K562 (cell line): ENCODE data around the gene DTHD1. TPM values are rescaled to one million over a fixed set of nuclear protein-coding genes. Genes with fewer than 3 reads are reported as not detected.

ENCODE experiments used
- ATAC-seq: fragments of 200-7000 bp; cut with Tn5 transposase; 3 replicates; pipeline ENCODE4 v1.9.1; 2020; ENCODE audit warnings: moderate library complexity
- BruUV-seq: library from RNA; stranded (reverse); fragments of 400-500 nt; replicated peaks from 2 replicates; lab custom pipeline; 2021; lab: Mats Ljungman, UMichigan
- CTCF ChIA-PET: fragments of 300-600 bp; formaldehyde crosslinking; extraction: SDS; loops from one replicate; lab custom pipeline; 2021; ENCODE audit warnings: low intra/inter-chr PET ratio; lab: Yijun Ruan, JAX
- POLR2A ChIA-PET: fragments of 300-600, 350-650 bp; sonication (Branson Sonifier 250); formaldehyde crosslinking; extraction: SDS; loops from one replicate; lab custom pipeline; 2021; ENCODE audit warnings: antibody characterized with exemption, inconsistent platforms; lab: Yijun Ruan, JAX
- DNase-seq, 4 experiments: peaks; one replicate each; pipeline versions ENCODE4 v3.0.0 to v3.0.0-alpha.2; 2011 to 2018; ENCODE audit warnings: low spot score in 3 of 4, mixed read lengths in 3 of 4; ENCODE audit errors: extremely low read depth in 1 of 4
- FAIRE-seq: peaks from 2 replicates; lab custom pipeline; 2011; peaks lifted over from hg19 to GRCh38; lab: Jason Lieb, UNC
- H2AFZ ChIP-seq: 2 replicates; pipeline ENCODE4 v1.6.0; 2011; ENCODE audit warnings: low read depth, low read length, control low read depth, inconsistent platforms
- H3K27ac ChIP-seq: fragments of 200-600 bp; 3 replicates; pipeline ENCODE4 v1.8.0; 2011; ENCODE audit warnings: low read depth, mild to moderate bottlenecking, control low read depth, inconsistent platforms, low read length, moderate library complexity, mixed read lengths; ENCODE audit errors: extremely low read depth
- H3K27me3 ChIP-seq, 2 experiments: fragments of 300-600 bp in 1 of 2; 2 replicates in 1 of 2; 3 replicates in 1 of 2; pipeline versions ENCODE4 v1.6.0 to v1.8.0; 2011; ENCODE audit warnings: inconsistent platforms in 2 of 2, low read length in 2 of 2, mild to moderate bottlenecking in 1 of 2, mixed read lengths in 1 of 2, moderate library complexity in 1 of 2; ENCODE audit not compliant: control insufficient read depth in 2 of 2, insufficient read depth in 2 of 2
- H3K36me3 ChIP-seq: fragments of 300-600 bp; 3 replicates; pipeline ENCODE4 v1.8.0; 2011; ENCODE audit warnings: mild to moderate bottlenecking, low read length, inconsistent platforms; ENCODE audit not compliant: control insufficient read depth, insufficient read depth
- H3K4me1 ChIP-seq, 2 experiments: fragments of 200-600 bp in 1 of 2; replicated peaks in 1 of 2; 2 replicates in 1 of 2; 3 replicates in 1 of 2; pipeline versions ENCODE4 v1.5.1 to v1.8.0; 2011; ENCODE audit warnings: inconsistent platforms in 2 of 2, low read length in 2 of 2, mild to moderate bottlenecking in 1 of 2, mixed read lengths in 1 of 2, moderate library complexity in 1 of 2; ENCODE audit not compliant: control insufficient read depth in 2 of 2, insufficient read depth in 2 of 2
- H3K4me2 ChIP-seq: 2 replicates; pipeline ENCODE4 v1.6.1; 2011; ENCODE audit warnings: low read length, control low read depth, inconsistent platforms, mixed read lengths; ENCODE audit not compliant: insufficient read depth
- H3K4me3 ChIP-seq: fragments of 200-600 bp; sonication (generic), shearing (Covaris generic); 2 replicates; pipeline ENCODE4 v1.5.1; 2016; ENCODE audit warnings: control low read depth, inconsistent platforms
- H3K79me2 ChIP-seq: fragments of 200-600 bp; 3 replicates; pipeline ENCODE4 v1.8.0; 2011; ENCODE audit warnings: low read length, inconsistent platforms; ENCODE audit not compliant: control insufficient read depth, insufficient read depth
- H3K9ac ChIP-seq, 2 experiments: 2 replicates each; pipeline versions ENCODE4 v1.6.0 to v1.6.1; 2011; ENCODE audit warnings: low read depth in 2 of 2, low read length in 2 of 2, control low read depth in 1 of 2, inconsistent platforms in 1 of 2, mild to moderate bottlenecking in 1 of 2, mixed read lengths in 1 of 2; ENCODE audit not compliant: insufficient read depth in 1 of 2
- H3K9me1 ChIP-seq: one replicate; pipeline ENCODE4 v1.6.0; 2011; ENCODE audit warnings: inconsistent platforms, mild to moderate bottlenecking, low read length, moderate library complexity; ENCODE audit not compliant: control insufficient read depth, insufficient read depth
- H3K9me3 ChIP-seq: replicated peaks from 2 replicates; pipeline ENCODE4 v1.5.1; 2011; ENCODE audit warnings: low read depth, low read length, inconsistent platforms; ENCODE audit not compliant: control insufficient read depth, insufficient read depth
- H4K20me1 ChIP-seq: replicated peaks from 2 replicates; pipeline ENCODE4 v1.6.1; 2011; ENCODE audit warnings: low read length, inconsistent platforms, mixed read lengths; ENCODE audit not compliant: control insufficient read depth, insufficient read depth
- BCL6 ChIP-seq: fragments of 250-450 bp; sonication (Bioruptor Pico); IDR thresholded peaks from 2 replicates; pipeline ENCODE4 v1.4.0; 2020
- CBX5 ChIP-seq: IDR thresholded peaks from 2 replicates; pipeline ENCODE4 v1.6.1; 2014; ENCODE audit warnings: low read depth, borderline replicate concordance
- E2F3 ChIP-seq: fragments of 250-450 bp; sonication (Bioruptor Pico); IDR thresholded peaks from 2 replicates; pipeline ENCODE4 v1.4.0; 2020; ENCODE audit warnings: mild to moderate bottlenecking
- GTF2A2 ChIP-seq: IDR thresholded peaks from 2 replicates; pipeline ENCODE4 v1.6.1; 2016; ENCODE audit warnings: mild to moderate bottlenecking, missing genetic modification characterization, missing compliant biosample characterization
- LEF1 ChIP-seq: fragments of 450-650 bp; IDR thresholded peaks from 2 replicates; pipeline ENCODE4 v1.6.1; 2016; ENCODE audit warnings: mild to moderate bottlenecking
- SLC30A9 ChIP-seq: fragments of 250-450 bp; sonication (Bioruptor Pico); IDR thresholded peaks from 2 replicates; pipeline ENCODE4 v1.8.0; 2022; ENCODE audit warnings: mild to moderate bottlenecking, moderate library complexity
- ZFP1 ChIP-seq: fragments of 450-650 bp; formaldehyde crosslinking; IDR thresholded peaks from 2 replicates; pipeline ENCODE4 v1.4.0; 2020; ENCODE audit warnings: mild to moderate bottlenecking, mixed read lengths
- ZFP36 ChIP-seq: fragments of 150-350 bp; IDR thresholded peaks from 2 replicates; pipeline ENCODE4 v1.6.1; 2018; ENCODE audit warnings: low read length, low read depth; ENCODE audit not compliant: partially characterized antibody
- ZHX1 ChIP-seq: fragments of 150-350 bp; conservative IDR thresholded peaks from 2 replicates; pipeline ENCODE4 v1.6.1; 2014; ENCODE audit warnings: low read length
- WGBS: fragments of 100-300 bp; shearing (Covaris generic); methylation state at CpG from one replicate; pipeline ENCODE4 v1.1.6; 2016; ENCODE audit warnings: low coverage, mixed read lengths; ENCODE audit not compliant: insufficient coverage; ENCODE audit errors: missing lambda C conversion rate; 5-methylcytosine and 5-hydroxymethylcytosine counted together
- in situ Hi-C: fragments of 300-500 bp; cut with MboI; formaldehyde crosslinking; loops from 4 replicates; pipeline ENCODE4 v1.15.0; 2018; ENCODE audit warnings: inconsistent platforms, mixed read lengths
- intact Hi-C: fragments of 100-400 bp; cut with micrococcal nuclease; formaldehyde crosslinking; loops from 2 replicates; pipeline ENCODE4 v1.14.2; 2022
- polyA plus RNA-seq, 8 experiments: library from polyadenylated mRNA; depleted of rRNA in 4 of 8; stranded (reverse) in 5 of 8; unstranded in 3 of 8; fragments of >200 nt; fragmentation: Nextera tagmentation in 2 of 8; fragmentation: Illumina TruSeq in 1 of 8; extraction: Ambion mirVana in 2 of 8; extraction: Trizol in 1 of 8; gene quantifications; 2 replicates each; pipeline versions ENCODE4 v1.2.1 to v1.2.3, GENCODE V29; 2011 to 2014; ENCODE audit warnings: inconsistent platforms in 1 of 8, missing spikeins in 1 of 8
- total RNA-seq, 7 experiments: library from RNA; depleted of rRNA in 6 of 7; stranded (reverse); fragments of >200 nt in 6 of 7; fragmentation: Illumina TruSeq in 2 of 7; extraction: Trizol in 2 of 7; gene quantifications; 2 replicates each; pipeline versions ENCODE4 v1.2.1 to v1.2.3, GENCODE V29; 2011 to 2021; ENCODE audit warnings: low replicate concordance in 1 of 7
- TF ChIP-seq, protein P1 (sequence below): fragments of 150-350 bp; IDR thresholded peaks from 2 replicates; pipeline ENCODE4 v1.6.1; 2014; ENCODE audit warnings: low read depth, mild to moderate bottlenecking, low read length, borderline replicate concordance

Gene DTHD1
- total and polyA plus RNA-seq, 9 of the 15 experiments (the other 6 are each of a cell fraction or from before 2014, with no cell fraction given): not detected

DNA sequence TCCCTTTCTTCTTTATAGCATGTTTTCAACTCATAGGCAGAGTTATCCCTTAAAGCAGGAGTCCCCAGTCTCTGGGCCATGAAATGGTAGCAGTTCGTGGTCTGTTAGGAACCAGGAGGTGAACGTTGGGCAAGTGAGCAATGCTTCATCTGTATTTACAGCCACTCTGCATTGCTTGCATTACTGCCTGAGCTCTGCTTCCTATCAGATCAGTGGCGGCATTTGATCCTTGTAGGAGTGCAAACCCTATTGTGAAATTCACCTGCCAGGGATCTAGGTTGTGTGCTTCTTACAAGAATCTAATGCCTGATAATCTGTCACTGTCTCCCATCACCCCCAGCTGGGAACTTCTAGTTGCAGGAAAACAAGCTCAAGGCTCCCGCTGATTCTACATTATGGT is 39.8 kb downstream of the DTHD1 start:
- Histone ChIP-seq H3K4me1 (no peaks in the 10 kb centered on the region), H3K9me1 (no peaks in the 10 kb centered on the region), H3K4me3 (no peak overlapping the region), H3K9me3 (no peaks in the 10 kb centered on the region), H3K79me2 (no peaks in the 10 kb centered on the region), H3K9ac (no peak overlapping the region), H3K36me3 (no peaks in the 10 kb centered on the region), H4K20me1 (no peaks in the 10 kb centered on the region), H3K4me2 (no peak overlapping the region), H3K27ac (no peak overlapping the region), H3K27me3 (no peaks in the 10 kb centered on the region), H2AFZ (no peak overlapping the region)
- FAIRE-seq (no peak), DNase-seq (no peak), ATAC-seq (no peak)
- CTCF ChIA-PET: no interaction called here
- no TSS peak for BruUV-seq
- POLR2A ChIA-PET: no interaction called here
- in situ Hi-C loops: no loop called here
- 0% methylated on average over 4 of the region's 4 CpGs for WGBS
- intact Hi-C loops: no loop called here
- TF ChIP-seq E2F3 (no peak), ZFP1 (CRISPR knock-in tag) (no peak), CBX5 (no peak), ZFP36 (no peak), ZHX1 (no peak), GTF2A2 (tag) (no peak), SLC30A9 (CRISPR knock-in tag) (no peak), BCL6 (no peak), LEF1 (no peak)
- TF ChIP-seq, protein P1, sequence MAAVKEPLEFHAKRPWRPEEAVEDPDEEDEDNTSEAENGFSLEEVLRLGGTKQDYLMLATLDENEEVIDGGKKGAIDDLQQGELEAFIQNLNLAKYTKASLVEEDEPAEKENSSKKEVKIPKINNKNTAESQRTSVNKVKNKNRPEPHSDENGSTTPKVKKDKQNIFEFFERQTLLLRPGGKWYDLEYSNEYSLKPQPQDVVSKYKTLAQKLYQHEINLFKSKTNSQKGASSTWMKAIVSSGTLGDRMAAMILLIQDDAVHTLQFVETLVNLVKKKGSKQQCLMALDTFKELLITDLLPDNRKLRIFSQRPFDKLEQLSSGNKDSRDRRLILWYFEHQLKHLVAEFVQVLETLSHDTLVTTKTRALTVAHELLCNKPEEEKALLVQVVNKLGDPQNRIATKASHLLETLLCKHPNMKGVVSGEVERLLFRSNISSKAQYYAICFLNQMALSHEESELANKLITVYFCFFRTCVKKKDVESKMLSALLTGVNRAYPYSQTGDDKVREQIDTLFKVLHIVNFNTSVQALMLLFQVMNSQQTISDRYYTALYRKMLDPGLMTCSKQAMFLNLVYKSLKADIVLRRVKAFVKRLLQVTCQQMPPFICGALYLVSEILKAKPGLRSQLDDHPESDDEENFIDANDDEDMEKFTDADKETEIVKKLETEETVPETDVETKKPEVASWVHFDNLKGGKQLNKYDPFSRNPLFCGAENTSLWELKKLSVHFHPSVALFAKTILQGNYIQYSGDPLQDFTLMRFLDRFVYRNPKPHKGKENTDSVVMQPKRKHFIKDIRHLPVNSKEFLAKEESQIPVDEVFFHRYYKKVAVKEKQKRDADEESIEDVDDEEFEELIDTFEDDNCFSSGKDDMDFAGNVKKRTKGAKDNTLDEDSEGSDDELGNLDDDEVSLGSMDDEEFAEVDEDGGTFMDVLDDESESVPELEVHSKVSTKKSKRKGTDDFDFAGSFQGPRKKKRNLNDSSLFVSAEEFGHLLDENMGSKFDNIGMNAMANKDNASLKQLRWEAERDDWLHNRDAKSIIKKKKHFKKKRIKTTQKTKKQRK: no peak
